Hematopoietic multipotent progenitor cell treated with erythropoietin and hydrocortisone succinate and interleukin-3 and kit ligand, for 4 days (in vitro differentiated cells): ENCODE results near the gene TMEM229B.
"Not testable (repeated sequence)": the region's sequence is repeated elsewhere in the genome, so short reads cannot be mapped to it uniquely, and the experiment has no call there.

ENCODE experiments used
- DNase-seq: peaks from one replicate; pipeline ENCODE4 v3.0.0-alpha.2; 2015

TMEM229B gene

GRCh38 chr14:67483579-67484285, 4.8 kb downstream of the TMEM229B start:
- no peak for DNase-seq

GRCh38 chr14:67482231-67483164, 6.0 kb downstream of the TMEM229B start:
- DNase-seq, result no peak

- DNase-seq, result no peak
Observed at GRCh38 chr14:67480011-67480410, 8.5 kb downstream of the TMEM229B start.

GRCh38 chr14:67478800-67479084, 9.8 kb downstream of the TMEM229B start:
- DNase-seq, result no peak

GRCh38 chr14:67477926-67478799, 10.4 kb downstream of the TMEM229B start:
- DNase-seq, result no peak

- no peak for DNase-seq
Observed at GRCh38 chr14:67474366-67474765, 14.2 kb downstream of the TMEM229B start.

- no peak for DNase-seq
Observed at GRCh38 chr14:67473290-67474082, 15.0 kb downstream of the TMEM229B start.

GRCh38 chr14:67472726-67473125, 15.8 kb downstream of the TMEM229B start:
- DNase-seq, result no peak

- no peak for DNase-seq
Observed at GRCh38 chr14:67469954-67470353, 18.6 kb downstream of the TMEM229B start.

- DNase-seq, result no peak
Observed at GRCh38 chr14:67468378-67468730, 20.2 kb downstream of the TMEM229B start.

GRCh38 chr14:67467134-67467533, 21.4 kb downstream of the TMEM229B start:
- no peak for DNase-seq

- no peak for DNase-seq
Observed at GRCh38 chr14:67464879-67465278, 23.6 kb downstream of the TMEM229B start.

- no peak for DNase-seq
Observed at GRCh38 chr14:67464377-67464776, 24.1 kb downstream of the TMEM229B start.

- DNase-seq, result no peak
Observed at GRCh38 chr14:67463900-67464299, 24.6 kb downstream of the TMEM229B start.

GRCh38 chr14:67461996-67462395, 26.5 kb downstream of the TMEM229B start:
- no peak for DNase-seq

GRCh38 chr14:67461341-67461985, 27.1 kb downstream of the TMEM229B start:
- DNase-seq, result no peak

GRCh38 chr14:67459336-67459735, 29.2 kb downstream of the TMEM229B start:
- no peak for DNase-seq

GRCh38 chr14:67457782-67458181, 30.7 kb downstream of the TMEM229B start:
- DNase-seq, result no peak

- no peak for DNase-seq
Observed at GRCh38 chr14:67456732-67457131, 31.8 kb downstream of the TMEM229B start.

- DNase-seq, result peak; percentile 15
Observed at GRCh38 chr14:67453575-67454300, 34.8 kb downstream of the TMEM229B start.

GRCh38 chr14:67451667-67452066, 36.9 kb downstream of the TMEM229B start:
- DNase-seq, result not testable (repeated sequence)
